SHP77 (cell line): ENCODE data around the gene LSG1.

Experiments
- DNase-seq, 2 experiments: peaks; one replicate each; lab custom pipeline; 2025; lab: John Stamatoyannopoulos, UW

LSG1 gene

DNA sequence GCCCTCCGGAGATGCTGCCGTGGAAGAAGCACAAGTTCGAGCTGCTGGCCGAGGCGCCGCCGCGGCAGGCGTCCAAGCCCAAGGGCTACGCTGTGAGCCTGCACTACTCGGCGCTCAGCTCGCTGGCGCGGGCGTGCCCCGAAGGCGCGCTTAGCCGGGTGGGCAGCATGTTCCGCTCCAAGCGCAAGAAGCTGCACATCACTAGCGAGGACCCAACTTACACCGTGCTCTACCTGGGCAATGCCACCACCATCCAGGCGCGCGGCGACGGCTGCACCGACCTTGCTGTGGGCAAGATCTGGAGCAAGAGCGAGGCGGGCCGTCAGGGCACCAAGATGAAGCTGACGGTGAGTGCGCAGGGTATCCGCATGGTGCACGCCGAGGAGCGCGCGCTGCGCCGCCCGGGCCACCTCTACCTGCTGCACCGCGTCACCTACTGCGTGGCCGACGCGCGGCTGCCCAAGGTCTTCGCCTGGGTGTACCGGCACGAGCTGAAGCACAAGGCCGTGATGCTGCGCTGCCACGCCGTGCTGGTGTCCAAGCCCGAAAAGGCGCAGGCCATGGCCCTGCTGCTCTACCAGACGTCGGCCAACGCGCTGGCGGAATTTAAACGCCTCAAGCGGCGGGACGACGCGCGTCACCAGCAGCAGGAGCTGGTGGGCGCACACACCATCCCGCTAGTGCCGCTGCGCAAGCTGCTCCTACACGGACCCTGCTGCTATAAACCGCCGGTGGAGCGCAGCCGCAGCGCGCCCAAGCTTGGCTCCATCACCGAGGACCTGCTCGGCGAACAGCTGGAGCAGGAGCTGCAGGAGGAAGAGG is 15.0 kb upstream of the LSG1 start:
- DNase-seq, result no peak

- DNase-seq, result no peak
Observed at GRCh38 chr3:194686414-194686815, 14.4 kb upstream of the LSG1 start.

GRCh38 chr3:194685718-194686413 is 13.9 kb upstream of the LSG1 start, which contains the start of gene FAM43A:
TSS of gene FAM43A (plus strand) at chr3:194685883. CDS start at chr3:194686827, 944 bp downstream.
- DNase-seq, result peak; percentile 53 to 58

- no peak for DNase-seq
Observed at GRCh38 chr3:194685065-194685717, 13.2 kb upstream of the LSG1 start.

DNA sequence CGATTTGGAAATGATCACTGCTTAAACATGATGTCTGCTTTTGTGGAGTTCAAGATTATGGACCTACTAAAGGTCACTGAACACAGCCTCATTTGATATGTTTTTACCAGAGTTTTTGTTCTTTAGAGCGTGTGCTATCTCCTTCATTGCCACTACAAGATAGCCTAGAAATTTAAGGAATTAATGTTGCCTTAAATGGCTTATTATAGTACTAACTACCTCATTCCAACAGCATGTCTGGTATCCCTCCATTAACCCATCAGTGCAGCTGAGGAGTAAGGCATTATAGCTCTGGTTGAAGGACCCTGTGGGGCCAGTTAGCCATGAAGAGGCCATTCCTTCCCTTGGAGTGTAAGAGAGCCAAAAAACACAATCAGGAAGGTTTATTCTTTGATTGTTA is 11.4 kb upstream of the LSG1 start:
- no peak for DNase-seq

DNA sequence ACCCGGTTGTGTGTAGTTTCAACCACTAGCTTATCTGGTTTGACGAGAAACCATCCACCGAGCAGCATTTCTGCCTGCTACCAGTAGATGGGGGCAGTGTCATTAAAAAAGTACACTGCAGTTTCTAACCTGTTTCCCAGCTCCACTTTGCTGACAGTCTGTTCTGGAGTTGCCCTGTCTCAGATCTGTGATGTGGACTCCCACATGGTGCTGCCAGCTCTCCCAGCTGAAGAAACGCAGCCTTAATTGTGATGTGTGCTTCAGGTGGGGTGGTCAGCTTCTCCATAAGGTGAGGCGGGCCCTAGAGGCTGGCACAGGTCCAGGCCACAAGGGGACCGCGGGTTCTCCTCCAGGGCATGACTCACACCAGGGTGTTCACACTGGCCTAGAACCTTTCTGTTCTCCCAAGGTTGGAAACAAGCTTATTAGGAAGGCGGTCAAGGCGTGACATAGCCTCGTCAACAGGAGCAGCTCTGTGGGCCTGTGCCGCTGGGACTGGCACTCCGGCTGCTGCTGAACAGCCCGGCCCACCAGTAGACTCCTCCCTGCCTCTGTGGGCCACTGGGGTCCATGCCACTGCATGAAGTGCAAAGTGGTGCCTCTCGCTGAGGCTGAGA is 10.8 kb upstream of the LSG1 start:
- peak; percentile 34 to 50 for DNase-seq

GRCh38 chr3:194682189-194682693 is 10.2 kb upstream of the LSG1 start:
- DNase-seq, result no peak

GRCh38 chr3:194680888-194681615 is 9.1 kb upstream of the LSG1 start:
- DNase-seq, result no peak

DNA sequence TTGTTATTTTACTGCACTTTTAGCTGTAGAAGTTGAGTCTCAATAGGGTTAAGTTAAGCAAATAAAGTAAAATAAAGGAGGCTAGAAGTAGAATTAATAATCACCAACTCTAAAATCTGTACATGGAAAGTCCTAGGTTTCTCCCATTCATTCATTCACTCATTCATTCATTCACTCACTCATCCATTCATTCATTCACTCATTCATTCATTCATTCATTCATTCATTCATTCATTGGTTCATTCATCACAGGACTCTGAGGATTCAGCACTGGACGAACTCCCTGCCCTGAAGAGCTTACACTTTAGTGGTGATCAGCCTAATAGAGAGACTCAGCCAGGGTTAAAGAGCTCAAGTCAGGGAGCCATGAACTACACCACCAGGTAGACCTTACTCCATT is 4.5 kb upstream of the LSG1 start:
- no peak for DNase-seq

GRCh38 chr3:194675680-194676079 is 3.7 kb upstream of the LSG1 start:
- no peak for DNase-seq

GRCh38 chr3:194675081-194675640 is 3.2 kb upstream of the LSG1 start:
- no peak for DNase-seq

DNA sequence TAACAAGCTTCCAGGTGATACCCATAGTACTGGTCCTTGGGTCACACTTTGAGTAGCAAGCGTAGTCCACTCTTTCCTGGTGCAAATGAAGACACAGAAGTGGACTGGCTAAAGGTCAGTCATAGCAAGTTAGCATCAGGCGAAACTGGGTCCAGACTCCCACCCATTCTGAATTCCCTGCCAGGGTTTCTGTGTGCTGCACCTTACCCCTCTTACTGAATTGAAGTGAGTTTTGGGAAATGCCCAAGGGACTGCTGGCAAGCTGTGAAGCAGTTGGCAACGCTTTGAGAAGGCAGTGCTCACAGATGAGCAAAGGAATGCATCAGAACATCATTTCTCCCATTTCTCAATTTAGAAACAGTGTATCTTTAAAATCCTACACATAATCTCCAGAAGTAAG is 1.8 kb upstream of the LSG1 start:
- DNase-seq, result no peak

GRCh38 chr3:194672876-194673275 is 885 bp upstream of the LSG1 start:
- DNase-seq, result no peak

DNA sequence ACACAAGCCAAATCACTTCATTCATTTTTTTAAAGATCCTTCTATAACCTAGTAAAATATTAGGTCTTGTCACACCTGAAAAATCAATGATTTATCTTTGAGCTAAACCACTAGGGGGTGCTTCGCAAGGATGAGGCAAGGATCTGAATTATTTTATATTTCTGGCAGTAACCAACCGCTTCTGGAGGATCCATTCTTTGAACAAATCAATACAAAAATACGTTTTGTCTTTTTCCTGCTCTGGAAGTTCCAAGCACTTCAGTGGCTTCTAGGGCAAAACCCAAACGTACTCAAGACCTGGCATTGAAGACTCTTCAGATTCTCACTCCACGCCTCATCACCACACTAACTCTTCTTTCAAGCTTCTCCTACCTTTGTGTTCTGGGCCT is 486 bp downstream of the LSG1 start:
- DNase-seq, result no peak

GRCh38 chr3:194667363-194667762 is 4.6 kb downstream of the LSG1 start:
- DNase-seq, result no peak

- no peak for DNase-seq
Observed at GRCh38 chr3:194664857-194665256, 7.1 kb downstream of the LSG1 start.

- DNase-seq, result no peak
Observed at GRCh38 chr3:194661946-194662345, 10.0 kb downstream of the LSG1 start.

DNA sequence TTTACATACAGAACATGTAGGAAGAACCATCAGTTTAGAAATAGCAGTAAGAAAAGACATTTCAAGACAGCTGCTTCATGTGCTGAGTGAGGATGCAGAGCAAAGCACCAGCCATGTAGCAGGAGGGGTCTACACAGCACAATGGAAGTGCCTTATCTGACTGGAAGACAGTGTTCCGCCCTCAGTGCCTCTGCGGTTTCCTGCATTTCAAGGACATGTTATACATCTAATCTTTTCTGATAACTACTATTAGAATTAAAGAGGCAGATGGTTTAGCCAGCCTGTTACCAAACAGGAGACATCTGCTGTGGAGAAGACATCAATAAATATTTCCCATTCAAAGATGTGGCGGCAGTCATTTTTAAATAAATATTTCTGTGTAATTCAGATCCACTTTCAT is 10.6 kb downstream of the LSG1 start:
- DNase-seq, result no peak

DNA sequence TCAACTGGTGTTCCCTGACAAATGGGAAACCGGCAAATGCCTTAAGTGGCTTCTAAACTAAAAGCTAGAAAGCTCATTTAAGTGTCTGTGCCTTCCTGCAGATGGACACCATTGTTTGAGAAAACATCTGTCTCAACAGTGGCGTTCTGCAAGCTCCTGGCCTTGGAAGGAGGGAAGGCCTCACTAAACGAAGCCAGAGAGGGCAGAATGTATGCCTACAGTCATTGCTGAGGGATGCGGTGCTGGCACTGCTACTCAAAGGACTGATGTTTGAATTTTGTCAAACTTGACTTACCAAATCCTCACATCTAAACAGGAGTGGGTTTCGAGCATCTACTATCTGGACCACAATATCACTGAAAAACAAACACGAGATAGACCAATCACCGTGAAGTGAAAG is 12.2 kb downstream of the LSG1 start:
- DNase-seq, result no peak

DNA sequence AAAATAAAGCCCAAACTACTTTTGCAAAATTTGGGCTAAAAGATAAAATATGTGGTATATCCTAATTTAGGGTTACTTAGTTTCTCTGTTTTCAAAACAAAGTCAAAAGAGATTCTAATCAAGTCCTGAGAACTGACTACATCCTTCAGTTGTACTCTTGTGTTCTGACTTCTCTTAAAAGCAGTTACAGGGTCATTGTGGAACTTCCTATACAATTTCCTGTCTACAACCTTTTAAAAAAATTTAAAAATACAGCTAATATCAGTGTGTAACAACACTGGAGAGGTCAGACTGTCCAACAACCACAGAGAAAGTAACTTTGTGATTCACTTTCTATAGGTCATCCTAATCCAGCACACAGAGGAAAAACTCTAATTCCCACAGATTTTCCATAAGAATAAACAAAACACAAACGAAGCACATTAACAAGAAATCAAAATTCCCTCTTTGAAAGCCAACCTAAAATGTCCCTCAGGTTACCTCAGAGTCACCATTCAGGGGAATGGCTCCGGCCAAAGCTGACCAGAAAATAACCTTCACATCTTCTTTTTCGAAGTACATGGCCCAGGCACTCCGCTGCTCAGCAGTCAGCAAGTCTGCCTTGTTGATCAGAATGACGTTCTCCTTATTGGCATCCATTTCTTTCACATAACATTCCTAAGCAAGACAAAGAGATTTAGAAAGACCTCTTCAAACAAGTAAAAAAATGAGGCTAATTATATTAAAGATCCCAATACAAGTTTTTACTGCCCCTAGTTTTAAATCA is 13.3 kb downstream of the LSG1 start:
- DNase-seq, result no peak

- no peak for DNase-seq
Observed at GRCh38 chr3:194657439-194657838, 14.6 kb downstream of the LSG1 start.
